Urothelium cell line (cell line): ENCODE measurements around the gene SURF2.
A peak's percentile ranks its signal among the peaks of the same experiment; 100 is the strongest.

ENCODE experiments used
- DNase-seq: peaks from one replicate; pipeline ENCODE4 v3.0.0; 2011; ENCODE audit warnings: low spot score, mixed read lengths
- FAIRE-seq: peaks from 2 replicates; lab custom pipeline; 2011; peaks lifted over from hg19 to GRCh38; lab: Jason Lieb, UNC

Gene SURF2

GRCh38 chr9:133335924-133336811, 20.2 kb upstream of the SURF2 start, which contains the start of gene SURF6:
TSS of gene SURF6 (minus strand) at chr9:133336188. CDS start at chr9:133336132, 56 bp downstream.
- DNase-seq (peak; percentile 90), FAIRE-seq (no peak)

GRCh38 chr9:133339641-133340040, 16.7 kb upstream of the SURF2 start:
- FAIRE-seq, result no peak

GRCh38 chr9:133340256-133340655, 16.1 kb upstream of the SURF2 start:
- FAIRE-seq (no peak), DNase-seq (no peak)

More at GRCh38 chr9:133339641-133340040, 16.7 kb upstream of the SURF2 start:
- no peak for DNase-seq

- no peak for DNase-seq
- FAIRE-seq, result no peak
These were observed 15.4 kb upstream of the SURF2 start for GRCh38 chr9:133340916-133341315.

- FAIRE-seq (no peak), DNase-seq (no peak)
These were observed 14.8 kb upstream of the SURF2 start for GRCh38 chr9:133341369-133342068.

- no peak for DNase-seq
- FAIRE-seq, result no peak
These were observed 14.3 kb upstream of the SURF2 start for GRCh38 chr9:133342069-133342406.

- no peak for FAIRE-seq
- DNase-seq, result no peak
These were observed 13.8 kb upstream of the SURF2 start for GRCh38 chr9:133342570-133342969.

GRCh38 chr9:133344071-133344470, 12.3 kb upstream of the SURF2 start:
- FAIRE-seq, result no peak

GRCh38 chr9:133344979-133345378, 11.4 kb upstream of the SURF2 start:
- no peak for FAIRE-seq
- DNase-seq, result no peak

More at GRCh38 chr9:133344071-133344470, 12.3 kb upstream of the SURF2 start:
- DNase-seq, result no peak

GRCh38 chr9:133345596-133345995, 10.8 kb upstream of the SURF2 start:
- DNase-seq (no peak), FAIRE-seq (no peak)

- FAIRE-seq (no peak), DNase-seq (no peak)
These were observed 10.1 kb upstream of the SURF2 start for GRCh38 chr9:133346021-133346785.

GRCh38 chr9:133347515-133347984, 8.8 kb upstream of the SURF2 start:
- peak; percentile 54 for DNase-seq

GRCh38 chr9:133347985-133348717, 8.2 kb upstream of the SURF2 start, which contains the start of the genes MED22 and RPL7A:
TSS of gene MED22 (minus strand) at chr9:133348131. CDS start at chr9:133346662, 1,469 bp downstream.
TSS of gene RPL7A (plus strand) at chr9:133348218. CDS start at chr9:133348244, 26 bp downstream.
- peak; percentile 88 for DNase-seq
- no peak for FAIRE-seq

More at GRCh38 chr9:133347515-133347984, 8.8 kb upstream of the SURF2 start:
- no peak for FAIRE-seq

- DNase-seq (no peak), FAIRE-seq (no peak)
These were observed 7.4 kb upstream of the SURF2 start for GRCh38 chr9:133348718-133349573.

GRCh38 chr9:133349965-133350616, 6.3 kb upstream of the SURF2 start:
- FAIRE-seq (no peak), DNase-seq (no peak)

GRCh38 chr9:133351526-133351907, 4.8 kb upstream of the SURF2 start:
- FAIRE-seq, result no peak
- DNase-seq, result no peak

- DNase-seq, result peak; percentile 55
- no peak for FAIRE-seq
These were observed 4.3 kb upstream of the SURF2 start for GRCh38 chr9:133351908-133352634.
